K562 (cell line): ENCODE data around the gene GALR3. TPM values are rescaled to one million over a fixed set of nuclear protein-coding genes. Genes with fewer than 3 reads are reported as not detected.

Experiments used
- CUX1 ChIP-seq: fragments of 200-800 bp; sonication (Bioruptor generic); IDR thresholded peaks from 2 replicates; pipeline ENCODE4 v1.6.1; 2016; ENCODE audit warnings: missing genetic modification characterization, missing compliant biosample characterization
- DIDO1 ChIP-seq: fragments of 450-650 bp; IDR thresholded peaks from 2 replicates; pipeline ENCODE4 v1.6.1; 2016; ENCODE audit warnings: low read depth, missing biosample characterization, missing genetic modification characterization
- EGR1 ChIP-seq: fragments of 450-650 bp; conservative IDR thresholded peaks from 2 replicates; pipeline ENCODE4 v1.6.1; 2017; ENCODE audit warnings: mild to moderate bottlenecking
- JUND ChIP-seq, 2 experiments: IDR thresholded peaks; 2 replicates in 1 of 2; 3 replicates in 1 of 2; pipeline ENCODE4 v1.6.1; 2011; ENCODE audit warnings: borderline replicate concordance in 2 of 2, low read depth in 2 of 2, low read length in 2 of 2, improper control_type of control experiment in 1 of 2, missing biosample characterization in 1 of 2, missing genetic modification characterization in 1 of 2, missing genetic modification reagents in 1 of 2
- ZNF212 ChIP-seq: fragments of 450-650 bp; formaldehyde crosslinking; IDR thresholded peaks from 2 replicates; pipeline ENCODE4 v1.4.0; 2020; ENCODE audit warnings: mild to moderate bottlenecking
- polyA plus RNA-seq, 8 experiments: library from polyadenylated mRNA; depleted of rRNA in 4 of 8; stranded (reverse) in 5 of 8; unstranded in 3 of 8; fragments of >200 nt; fragmentation: Nextera tagmentation in 2 of 8; fragmentation: Illumina TruSeq in 1 of 8; extraction: Ambion mirVana in 2 of 8; extraction: Trizol in 1 of 8; gene quantifications; 2 replicates each; pipeline versions ENCODE4 v1.2.1 to v1.2.3, GENCODE V29; 2011 to 2014; ENCODE audit warnings: inconsistent platforms in 1 of 8, missing spikeins in 1 of 8
- total RNA-seq, 7 experiments: library from RNA; depleted of rRNA in 6 of 7; stranded (reverse); fragments of >200 nt in 6 of 7; fragmentation: Illumina TruSeq in 2 of 7; extraction: Trizol in 2 of 7; gene quantifications; 2 replicates each; pipeline versions ENCODE4 v1.2.1 to v1.2.3, GENCODE V29; 2011 to 2021; ENCODE audit warnings: low replicate concordance in 1 of 7

The GALR3 gene
- total and polyA plus RNA-seq, 9 of the 15 experiments (the other 6 are each of a cell fraction or from before 2014, with no cell fraction given): 0.13 TPM; not detected in 8

GRCh38 chr22:37849089-37849751, 26.0 kb downstream of the GALR3 start, which contains the start of gene EIF3L (continued):
- TF ChIP-seq CUX1 (CRISPR knock-in tag) (peak; percentile 22; the same call in 1 of the 2 replicates), EGR1 (0 out of 2 replicates have a peak, but pooled peaks have one; percentile 8), ZNF212 (no peak), JUND (IDR thresholded peaks at IDR 0.05; ENCODE audit: borderline replicate concordance, low read depth, low read length) (peak; percentile 39; the same call in 1 of the 2 replicates), JUND (tag; IDR thresholded peaks at IDR 0.05; ENCODE audit: borderline replicate concordance, low read depth, low read length) (no peak), DIDO1 (0 out of 2 replicates have a peak, but pooled peaks have one; percentile 41)
